Loucy (cell line): ENCODE measurements around the gene PFKM.

ENCODE experiments used
- CTCF ChIP-seq: fragments of 200-600 bp; sonication (generic); conservative IDR thresholded peaks from 2 replicates; pipeline ENCODE4 v1.5.1; 2014; ENCODE audit warnings: mild to moderate bottlenecking, antibody characterized with exemption, low read length
- EZH2phosphoT487 ChIP-seq: fragments of 200-600 bp; IDR thresholded peaks from 2 replicates; pipeline ENCODE4 v1.6.1; 2018; ENCODE audit warnings: antibody characterized with exemption, mild to moderate bottlenecking, moderate library complexity, borderline replicate concordance

DNA sequence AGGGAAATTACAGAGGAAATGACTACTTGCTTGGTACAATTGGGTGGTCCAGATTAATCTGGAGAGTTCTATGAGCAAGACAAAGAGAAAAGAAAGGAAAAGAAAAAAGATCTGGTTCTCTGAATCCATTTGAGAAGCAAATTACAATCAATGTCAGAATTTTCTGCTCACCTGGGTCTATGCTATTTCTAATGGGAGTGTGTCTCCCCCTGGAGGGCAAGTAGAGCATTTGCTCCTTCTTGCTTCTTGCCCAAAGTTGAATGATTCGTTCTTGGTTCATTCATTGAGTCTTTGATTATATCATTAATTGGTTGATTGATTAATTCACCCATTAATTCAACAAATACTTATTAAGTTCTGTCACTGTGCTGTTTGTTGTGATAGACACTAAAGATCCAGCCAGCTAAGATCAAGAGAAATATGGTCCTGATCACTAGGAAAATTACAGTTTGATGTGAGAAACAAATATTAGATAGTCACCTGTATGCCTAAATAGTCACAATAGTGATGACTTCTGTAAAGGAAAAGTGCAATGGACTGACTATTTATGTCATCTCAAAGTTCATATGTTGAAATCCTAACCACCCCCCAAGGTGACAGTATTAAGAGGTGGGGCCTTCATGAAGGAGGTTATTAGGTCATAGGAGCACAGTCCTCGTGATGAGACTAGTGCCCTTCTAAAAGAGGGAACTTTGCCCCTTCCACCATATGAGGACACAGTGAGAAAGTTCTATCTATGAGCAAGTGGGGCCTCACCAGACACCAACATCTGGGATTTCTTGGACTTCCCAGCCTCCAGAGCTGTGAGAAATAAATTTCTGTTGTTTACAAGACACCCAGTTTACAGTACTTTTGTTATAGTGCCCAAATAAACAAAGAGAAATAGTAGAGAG, 46.2 kb downstream of the PFKM start:
- TF ChIP-seq CTCF, result peak; percentile 97
- TF ChIP-seq EZH2phosphoT487, result no peak
